A549 (cell line): ENCODE data around the gene MMP24.

Experiments
- CBX2 ChIP-seq: fragments of 200-600 bp; sonication (generic); IDR thresholded peaks from 2 replicates; pipeline ENCODE4 v1.6.1; 2016; ENCODE audit warnings: low read depth, mild to moderate bottlenecking, borderline replicate concordance
- CHD2 ChIP-seq: fragments of 150-350 bp; IDR thresholded peaks from 2 replicates; pipeline ENCODE4 v1.6.1; 2014; ENCODE audit warnings: low read length; ENCODE audit not compliant: partially characterized antibody
- CTCF ChIP-seq: fragments of >200 bp; sonication (Bioruptor Twin); formaldehyde crosslinking; IDR thresholded peaks from 3 replicates; pipeline ENCODE4 v1.5.1; 2016
- HMGXB4 ChIP-seq: fragments of 250-450 bp; sonication (Bioruptor Pico); IDR thresholded peaks from 2 replicates; pipeline ENCODE4 v1.5.0; 2021; ENCODE audit warnings: mild to moderate bottlenecking, moderate library complexity, borderline replicate concordance
- KDM1A ChIP-seq: fragments of 200-600 bp; sonication (generic); IDR thresholded peaks from 2 replicates; pipeline ENCODE4 v1.6.1; 2016; ENCODE audit warnings: low read depth, mild to moderate bottlenecking
- POLR2A ChIP-seq: IDR thresholded peaks from 2 replicates; pipeline ENCODE4 v1.6.1; 2012; ENCODE audit warnings: mild to moderate bottlenecking, low read length
- RCOR1 ChIP-seq: fragments of 150-350 bp; IDR thresholded peaks from 2 replicates; pipeline ENCODE4 v1.6.1; 2014; ENCODE audit warnings: antibody characterized with exemption, low read length, low read depth
- RFX5 ChIP-seq: fragments of 450-650 bp; IDR thresholded peaks from 2 replicates; pipeline ENCODE4 v1.7.1; 2014; ENCODE audit warnings: antibody characterized with exemption, mild to moderate bottlenecking, moderate library complexity

- TF ChIP-seq RCOR1 = no peak
- TF ChIP-seq POLR2A = no peak
- no peak for TF ChIP-seq CHD2
- no peak for TF ChIP-seq KDM1A
- TF ChIP-seq CTCF = no peak
- TF ChIP-seq RFX5 = no peak
- no peak for TF ChIP-seq CBX2
- TF ChIP-seq HMGXB4 (CRISPR knock-in tag) = no peak
These were observed 92.1 kb downstream of the MMP24 start for GRCh38 chr20:35318502-35319157.
